Gastrocnemius medialis (tissue), 4 donors: ENCODE data around the gene VMP1. TPM values are rescaled to one million over a fixed set of nuclear protein-coding genes. Genes with fewer than 3 reads are reported as not detected.
"Not testable (repeated sequence)": the region's sequence is repeated elsewhere in the genome, so short reads cannot be mapped to it uniquely, and the experiment has no call there.

Source experiments
- ATAC-seq, 2 donors: fragments of 150-250 bp; one replicate each; pipeline ENCODE4 v1.9.1; 2016
- DNase-seq, 2 donors: peaks; one replicate each; pipeline ENCODE4 v3.0.0-alpha.2; 2019
- H3K27ac ChIP-seq, 4 donors: fragments of 200-600 bp; sonication (generic); 1 replicate in 1 of 4; 2 replicates in 3 of 4; pipeline ENCODE4 v1.5.1; 2016 to 2018; ENCODE audit warnings: mild to moderate bottlenecking in 2 of 4, moderate library complexity in 1 of 4
- H3K27me3 ChIP-seq, 3 donors: fragments of 200-600 bp; sonication (generic) in 2 of 3; 1 replicate in 1 of 3; 2 replicates in 2 of 3; pipeline versions ENCODE4 v1.5.1 to v1.6.0; 2016 to 2019; ENCODE audit warnings: mild to moderate bottlenecking in 1 of 3, moderate library complexity in 1 of 3
- H3K36me3 ChIP-seq, 2 donors: fragments of 200-600 bp; sonication (generic) in 1 of 2; one replicate each; pipeline ENCODE4 v1.5.1; 2017 to 2018
- H3K4me1 ChIP-seq, 2 donors: fragments of 200-600 bp; sonication (generic) in 1 of 2; one replicate each; pipeline ENCODE4 v1.5.1; 2016 to 2017; ENCODE audit warnings: mild to moderate bottlenecking in 2 of 2
- H3K4me3 ChIP-seq, 4 donors: fragments of 200-600 bp; sonication (generic) in 3 of 4; 1 replicate in 1 of 4; 2 replicates in 3 of 4; pipeline ENCODE4 v1.5.1; 2016 to 2019; ENCODE audit warnings: mild to moderate bottlenecking in 2 of 4
- H3K9me3 ChIP-seq, 3 donors: fragments of 200-600 bp; sonication (generic) in 2 of 3; 1 replicate in 1 of 3; 2 replicates in 2 of 3; pipeline ENCODE4 v1.5.1; 2016 to 2019
- POLR2A ChIP-seq, 2 donors: fragments of 450-650 bp; IDR thresholded peaks; one replicate each; pipeline ENCODE4 v1.6.1; 2017; ENCODE audit warnings: antibody characterized with exemption in 2 of 2, mild to moderate bottlenecking in 2 of 2, moderate library complexity in 2 of 2
- in situ Hi-C, 4 donors: fragments of 200-750 bp; cut with MboI; loops; one replicate each; pipeline versions ENCODE4 v1.15.0 to v1.8.0; 2017; ENCODE audit warnings: low sequenced_read_pairs in 4 of 4
- intact Hi-C: fragments of 100-400 bp; cut with DNase I; formaldehyde crosslinking; loops from one replicate; pipeline ENCODE4 v1.15.1; 2023; ENCODE audit warnings: low total_unique reads
- total RNA-seq, 4 donors: library from RNA; depleted of rRNA; stranded (reverse); fragments of >200 nt; gene quantifications; one replicate each; pipeline versions ENCODE4 v1.1.0 to v1.2.3, GENCODE V29; 2016
- TF ChIP-seq, protein P1 (sequence below), 5 experiments: fragments of 450-650 bp in 3 of 5; fragments of 200-600 bp in 2 of 5; sonication (generic) in 2 of 5; IDR thresholded peaks in 4 of 5; conservative IDR thresholded peaks in 1 of 5; 1 replicate in 4 of 5; 2 replicates in 1 of 5; pipeline ENCODE4 v1.5.1; 2016 to 2019; ENCODE audit warnings: antibody characterized with exemption in 5 of 5, mild to moderate bottlenecking in 3 of 5, moderate library complexity in 3 of 5

The VMP1 gene
- total RNA-seq, 4 donors from 2014 or later: 39.2 to 55.0 (median 48.4) TPM

DNA sequence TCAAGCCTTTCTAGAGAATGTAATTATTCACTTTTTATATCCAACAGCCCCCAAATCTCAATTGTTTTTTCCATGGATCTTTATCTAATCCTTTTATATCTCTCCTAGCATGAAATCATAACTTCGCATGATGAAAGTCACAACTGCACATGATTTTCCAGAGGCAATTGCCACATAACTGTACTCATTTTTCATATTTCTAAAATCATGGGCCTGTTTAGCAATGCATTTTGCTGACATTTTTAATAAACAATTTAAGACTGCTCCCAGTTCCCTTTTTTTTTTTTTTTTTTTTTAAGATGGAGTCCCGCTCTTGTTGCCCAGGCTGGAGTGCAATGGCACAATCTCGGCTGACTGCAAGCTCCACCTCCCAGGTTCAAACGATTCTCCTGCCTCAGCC, 83.5 kb downstream of the VMP1 start:
- Histone ChIP-seq H3K27me3 (no peaks in the 10 kb centered on the region), H3K4me1 (peaks cover 0 to 18% of the 10 kb centered on the region in 2 donors), H3K4me3 (no peak overlapping the region), H3K9me3 (no peaks in the 10 kb centered on the region), H3K36me3 (peaks cover 0 to 5% of the 10 kb centered on the region in 2 donors), H3K27ac (peak overlapping the region in 3 of 4 donors; percentile 21 to 53 (median 44))
- no peak for TF ChIP-seq POLR2A (IDR thresholded peaks at IDR 0.05)
- TF ChIP-seq, protein P1, sequence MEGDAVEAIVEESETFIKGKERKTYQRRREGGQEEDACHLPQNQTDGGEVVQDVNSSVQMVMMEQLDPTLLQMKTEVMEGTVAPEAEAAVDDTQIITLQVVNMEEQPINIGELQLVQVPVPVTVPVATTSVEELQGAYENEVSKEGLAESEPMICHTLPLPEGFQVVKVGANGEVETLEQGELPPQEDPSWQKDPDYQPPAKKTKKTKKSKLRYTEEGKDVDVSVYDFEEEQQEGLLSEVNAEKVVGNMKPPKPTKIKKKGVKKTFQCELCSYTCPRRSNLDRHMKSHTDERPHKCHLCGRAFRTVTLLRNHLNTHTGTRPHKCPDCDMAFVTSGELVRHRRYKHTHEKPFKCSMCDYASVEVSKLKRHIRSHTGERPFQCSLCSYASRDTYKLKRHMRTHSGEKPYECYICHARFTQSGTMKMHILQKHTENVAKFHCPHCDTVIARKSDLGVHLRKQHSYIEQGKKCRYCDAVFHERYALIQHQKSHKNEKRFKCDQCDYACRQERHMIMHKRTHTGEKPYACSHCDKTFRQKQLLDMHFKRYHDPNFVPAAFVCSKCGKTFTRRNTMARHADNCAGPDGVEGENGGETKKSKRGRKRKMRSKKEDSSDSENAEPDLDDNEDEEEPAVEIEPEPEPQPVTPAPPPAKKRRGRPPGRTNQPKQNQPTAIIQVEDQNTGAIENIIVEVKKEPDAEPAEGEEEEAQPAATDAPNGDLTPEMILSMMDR (IDR thresholded peaks at IDR 0.05 in 4 of 5, conservative IDR thresholded peaks at IDR 0.05 in 1 of 5): no peak
- intact Hi-C loops (no loop called here), in situ Hi-C loops (no loop called here)
- DNase-seq (no peak), ATAC-seq (no peak)

DNA sequence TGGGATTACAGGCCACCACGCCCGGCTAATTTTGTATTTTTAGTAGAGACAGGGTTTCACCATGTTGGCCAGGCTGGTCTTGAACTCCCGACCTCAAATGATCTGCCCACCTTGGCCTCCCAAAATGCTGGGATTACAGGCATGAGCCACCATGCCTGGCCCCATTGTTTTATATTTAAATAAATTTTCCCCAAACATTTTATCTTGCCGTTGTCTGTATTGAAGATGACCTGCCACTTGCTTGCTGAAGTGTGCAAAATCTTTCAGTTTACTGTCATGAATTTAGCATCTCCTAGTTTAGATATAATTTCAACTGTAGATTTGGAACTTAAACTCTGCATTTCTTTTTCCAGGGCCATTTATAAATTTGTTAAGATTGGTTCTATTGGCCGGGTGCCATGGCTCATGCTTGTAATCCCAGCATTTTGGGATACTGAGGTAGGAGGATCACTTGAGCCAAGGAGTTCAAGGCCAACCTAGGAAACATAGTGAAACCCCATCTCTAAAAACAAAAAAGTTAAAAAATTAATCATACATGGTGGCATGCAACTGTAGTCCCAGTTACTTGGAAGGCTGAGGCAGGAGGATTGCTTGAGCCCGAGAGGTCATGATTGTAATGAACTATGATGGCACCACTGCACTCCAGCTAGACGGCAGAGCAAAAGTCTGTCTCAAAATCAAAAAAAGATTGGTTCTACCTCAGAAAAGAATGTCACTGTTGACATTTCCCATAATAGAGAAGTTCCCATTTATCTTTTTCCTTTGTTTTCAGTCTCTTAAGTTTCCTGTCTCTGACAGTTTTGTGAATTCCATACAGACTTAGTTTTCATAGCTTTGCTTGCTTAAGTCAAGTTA, 84.4 kb downstream of the VMP1 start:
- no peak for TF ChIP-seq POLR2A (IDR thresholded peaks at IDR 0.05)
- TF ChIP-seq, protein P1 (IDR thresholded peaks at IDR 0.05 in 4 of 5, conservative IDR thresholded peaks at IDR 0.05 in 1 of 5): no peak
- Histone ChIP-seq H3K27me3 (no peaks in the 10 kb centered on the region), H3K4me1 (peaks cover 0 to 8% of the 10 kb centered on the region in 2 donors), H3K9me3 (no peaks in the 10 kb centered on the region), H3K36me3 (peaks cover 0 to 5% of the 10 kb centered on the region in 2 donors), H3K4me3 (no peak overlapping the region), H3K27ac (peak overlapping the region in 1 of 4 donors; percentile 44)
- ATAC-seq: no peak
- DNase-seq: no peak
- intact Hi-C loops: no loop called here
- in situ Hi-C loops: no loop called here

DNA sequence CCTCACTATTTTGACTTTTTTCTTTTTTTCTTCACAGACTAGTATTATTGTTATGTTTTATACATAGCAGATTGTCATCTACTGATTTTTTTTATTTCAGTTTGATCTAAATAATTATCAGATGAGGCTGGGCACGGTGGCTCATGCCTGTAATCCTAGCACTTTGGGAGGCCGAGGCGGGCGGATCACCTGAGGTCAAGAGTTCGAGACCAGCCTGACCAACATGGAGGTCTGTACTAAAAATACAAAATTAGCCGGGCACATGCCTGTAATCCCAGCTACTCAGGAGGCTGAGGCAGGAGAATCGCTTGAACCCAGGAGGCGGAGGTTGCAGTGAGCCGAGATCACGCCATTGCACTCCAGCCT, 85.0 kb downstream of the VMP1 start:
- H3K9me3 ChIP-seq, DNase-seq, H3K36me3 ChIP-seq, H3K27me3 ChIP-seq, ATAC-seq, H3K4me1 ChIP-seq, in situ Hi-C loops, intact Hi-C loops, H3K27ac ChIP-seq, H3K4me3 ChIP-seq: not testable (repeated sequence)

DNA sequence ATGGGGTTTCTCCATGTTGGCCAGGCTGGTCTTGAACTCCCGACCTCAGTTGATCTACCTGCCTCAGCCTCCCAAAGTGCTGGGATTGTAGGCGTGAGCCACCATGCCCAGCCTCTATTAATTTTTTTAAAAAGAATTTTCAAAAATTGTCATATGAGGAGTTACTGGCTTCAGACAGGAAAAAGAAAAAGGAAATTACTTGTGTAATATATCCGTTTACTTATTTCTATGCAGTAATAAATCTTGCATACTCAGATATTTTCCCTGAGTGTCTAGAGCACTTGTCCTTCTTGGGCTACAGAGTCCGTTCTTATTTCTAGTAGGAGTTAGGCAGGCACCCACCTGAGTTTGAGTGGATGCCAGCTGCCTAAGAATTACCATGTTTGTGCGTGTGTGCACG, 85.8 kb downstream of the VMP1 start:
- ATAC-seq (no peak), DNase-seq (no peak)
- TF ChIP-seq, protein P1 (IDR thresholded peaks at IDR 0.05 in 4 of 5, conservative IDR thresholded peaks at IDR 0.05 in 1 of 5): no peak
- TF ChIP-seq POLR2A (IDR thresholded peaks at IDR 0.05): no peak
- Histone ChIP-seq H3K4me3 (no peak overlapping the region), H3K9me3 (no peaks in the 10 kb centered on the region), H3K27ac (no peak overlapping the region), H3K36me3 (peaks cover 0 to 5% of the 10 kb centered on the region in 2 donors), H3K4me1 (no peaks in the 10 kb centered on the region), H3K27me3 (no peaks in the 10 kb centered on the region)
- intact Hi-C loops: no loop called here
- in situ Hi-C loops: no loop called here

DNA sequence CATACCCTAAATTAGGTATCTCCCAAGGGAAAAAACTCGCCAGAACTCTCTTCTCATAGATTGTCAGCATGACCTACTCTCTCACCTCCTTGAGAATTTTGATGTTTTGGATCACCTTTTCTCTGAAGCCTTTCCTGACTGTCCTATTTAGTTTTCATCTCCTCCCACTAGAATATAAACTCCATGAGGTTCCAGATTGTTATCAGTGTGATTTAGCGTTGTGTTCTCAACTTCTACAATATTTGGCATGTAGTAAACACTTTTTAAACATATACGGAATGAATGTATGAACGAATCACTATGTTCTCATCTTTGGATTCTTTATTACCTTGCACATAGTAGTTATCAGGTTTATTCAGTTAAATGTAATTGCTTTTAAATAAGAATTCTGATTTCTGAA, 88.7 kb downstream of the VMP1 start:
- Histone ChIP-seq H3K27me3 (no peaks in the 10 kb centered on the region), H3K36me3 (peaks cover 0 to 5% of the 10 kb centered on the region in 2 donors), H3K4me3 (no peak overlapping the region), H3K27ac (no peak overlapping the region), H3K4me1 (no peaks in the 10 kb centered on the region), H3K9me3 (no peaks in the 10 kb centered on the region)
- no peak for TF ChIP-seq POLR2A (IDR thresholded peaks at IDR 0.05)
- TF ChIP-seq, protein P1 (IDR thresholded peaks at IDR 0.05 in 4 of 5, conservative IDR thresholded peaks at IDR 0.05 in 1 of 5): no peak
- ATAC-seq (no peak), DNase-seq (no peak)
- in situ Hi-C loops (no loop called here), intact Hi-C loops (no loop called here)
